ENCODE data around the gene FRMD5.

GRCh38 chr15:44243141-44243540 is 48.1 kb upstream of the FRMD5 start:
- TF ChIP-seq CTCF (IDR thresholded peaks at IDR 0.05; ENCODE audit: borderline replicate concordance, extremely low read depth, low read length, poor library complexity, severe bottlenecking) = no peak
- TF ChIP-seq EZH2 (IDR thresholded peaks at IDR 0.05; ENCODE audit: borderline replicate concordance, low read depth, low read length, severe bottlenecking) = no peak
